Epithelial cell of esophagus (primary cell): ENCODE data around the gene SPINK9.

ENCODE experiments used
- DNase-seq: peaks from one replicate; pipeline ENCODE4 v3.0.0; 2010; ENCODE audit warnings: low read depth
- H3K4me3 ChIP-seq: 2 replicates; pipeline ENCODE4 v1.5.1; 2011; ENCODE audit warnings: mild to moderate bottlenecking, low read length, control low read depth
- TF ChIP-seq, protein P1 (sequence below): IDR thresholded peaks from 2 replicates; pipeline ENCODE4 v1.5.1; 2011; ENCODE audit warnings: low read depth, mild to moderate bottlenecking, low read length, control low read depth, inconsistent platforms; ENCODE audit not compliant: insufficient read depth; ENCODE audit errors: missing control alignments

The SPINK9 gene

DNA sequence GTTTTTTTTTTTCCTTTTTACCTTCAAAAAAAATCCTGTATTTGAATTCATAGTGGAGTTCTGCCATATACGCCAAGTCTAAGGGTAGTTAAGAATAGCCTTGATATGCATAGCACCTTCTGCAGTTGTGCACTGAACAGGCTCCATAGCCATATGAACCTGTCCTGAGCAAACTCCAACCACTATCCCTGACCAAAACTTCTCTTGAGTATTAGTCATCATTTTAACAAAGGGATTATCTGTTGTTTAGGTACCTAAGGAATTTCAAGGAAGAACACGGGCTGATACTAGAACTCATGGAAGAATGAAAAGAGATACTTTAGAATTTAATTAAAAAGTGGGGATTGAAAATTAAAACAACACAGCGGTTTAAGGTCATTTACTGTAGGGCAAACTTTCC is 46.5 kb downstream of the SPINK9 start:
- peak; percentile 41 for DNase-seq
- H3K4me3 ChIP-seq = no peak overlapping the region
- TF ChIP-seq, protein P1, sequence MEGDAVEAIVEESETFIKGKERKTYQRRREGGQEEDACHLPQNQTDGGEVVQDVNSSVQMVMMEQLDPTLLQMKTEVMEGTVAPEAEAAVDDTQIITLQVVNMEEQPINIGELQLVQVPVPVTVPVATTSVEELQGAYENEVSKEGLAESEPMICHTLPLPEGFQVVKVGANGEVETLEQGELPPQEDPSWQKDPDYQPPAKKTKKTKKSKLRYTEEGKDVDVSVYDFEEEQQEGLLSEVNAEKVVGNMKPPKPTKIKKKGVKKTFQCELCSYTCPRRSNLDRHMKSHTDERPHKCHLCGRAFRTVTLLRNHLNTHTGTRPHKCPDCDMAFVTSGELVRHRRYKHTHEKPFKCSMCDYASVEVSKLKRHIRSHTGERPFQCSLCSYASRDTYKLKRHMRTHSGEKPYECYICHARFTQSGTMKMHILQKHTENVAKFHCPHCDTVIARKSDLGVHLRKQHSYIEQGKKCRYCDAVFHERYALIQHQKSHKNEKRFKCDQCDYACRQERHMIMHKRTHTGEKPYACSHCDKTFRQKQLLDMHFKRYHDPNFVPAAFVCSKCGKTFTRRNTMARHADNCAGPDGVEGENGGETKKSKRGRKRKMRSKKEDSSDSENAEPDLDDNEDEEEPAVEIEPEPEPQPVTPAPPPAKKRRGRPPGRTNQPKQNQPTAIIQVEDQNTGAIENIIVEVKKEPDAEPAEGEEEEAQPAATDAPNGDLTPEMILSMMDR = no peak

DNA sequence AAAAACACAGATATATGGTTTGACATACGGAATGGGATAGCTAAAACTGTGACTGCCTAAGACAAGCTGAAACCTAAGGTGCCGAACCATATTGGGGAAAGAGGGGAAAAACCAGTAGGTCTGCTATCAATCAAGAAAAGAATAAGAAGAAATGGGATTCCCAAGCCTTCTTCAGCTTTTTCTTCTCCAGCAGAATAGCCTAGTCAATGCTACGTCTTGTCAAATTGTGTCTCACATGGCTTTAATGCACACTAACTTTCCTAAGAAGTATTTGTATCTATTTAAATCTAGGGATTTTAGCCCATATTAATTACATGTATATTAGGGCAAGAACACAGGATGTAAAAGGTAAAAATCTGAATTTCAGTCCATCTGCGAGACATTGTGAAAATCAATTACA is 47.6 kb downstream of the SPINK9 start:
- H3K4me3 ChIP-seq = peak overlapping the region; percentile 91
- TF ChIP-seq, protein P1 = no peak
- no peak for DNase-seq

DNA sequence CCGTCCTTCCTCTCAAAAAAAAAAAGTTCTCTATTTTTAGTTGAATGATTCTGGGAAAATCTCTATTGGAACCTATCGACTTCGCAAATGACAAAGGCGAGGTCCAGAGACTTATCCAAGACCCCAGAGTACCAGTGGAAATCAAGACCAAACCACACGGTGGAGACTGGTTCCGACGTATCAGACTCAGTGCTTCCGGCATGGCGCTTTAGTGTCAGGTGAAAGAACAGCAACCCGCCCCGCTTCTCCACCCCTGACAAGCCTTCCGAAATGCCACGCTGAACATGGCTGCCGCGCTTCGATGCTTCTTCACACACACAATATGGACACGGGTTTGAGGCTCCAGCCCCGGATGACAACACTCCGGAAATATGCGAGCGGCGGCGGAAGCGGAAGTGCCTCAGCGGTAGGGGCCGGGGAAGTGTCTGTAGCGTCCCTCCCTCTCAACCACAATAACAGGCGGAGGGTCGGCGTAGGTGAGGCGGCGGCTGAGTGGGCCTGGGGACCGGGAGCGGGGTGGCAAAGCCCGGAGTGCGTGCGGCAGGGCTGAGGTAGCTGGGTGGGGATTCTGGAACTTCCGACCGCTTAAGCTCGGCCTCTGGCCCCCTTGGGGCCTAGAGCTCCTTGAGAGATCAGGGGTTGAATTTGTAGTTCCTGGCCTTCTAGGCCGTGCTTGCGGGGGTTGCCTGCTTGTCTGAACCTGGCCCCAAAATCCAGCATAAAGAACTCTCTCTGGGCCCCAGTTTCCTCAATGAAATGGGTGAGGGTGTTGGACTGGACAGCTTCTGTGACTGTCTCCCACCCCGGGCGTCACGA is 48.4 kb downstream of the SPINK9 start, which contains the start of gene FBXO38:
Gene FBXO38, plus strand, starts transcription at position 395 of the 816 bp plus-strand sequence. CDS start 10,819 bp downstream, outside the sequence.
- peak within 1 kb of the TSS; percentile 91 for H3K4me3 ChIP-seq
- TF ChIP-seq, protein P1 = no peak
- DNase-seq = peak; percentile 99

DNA sequence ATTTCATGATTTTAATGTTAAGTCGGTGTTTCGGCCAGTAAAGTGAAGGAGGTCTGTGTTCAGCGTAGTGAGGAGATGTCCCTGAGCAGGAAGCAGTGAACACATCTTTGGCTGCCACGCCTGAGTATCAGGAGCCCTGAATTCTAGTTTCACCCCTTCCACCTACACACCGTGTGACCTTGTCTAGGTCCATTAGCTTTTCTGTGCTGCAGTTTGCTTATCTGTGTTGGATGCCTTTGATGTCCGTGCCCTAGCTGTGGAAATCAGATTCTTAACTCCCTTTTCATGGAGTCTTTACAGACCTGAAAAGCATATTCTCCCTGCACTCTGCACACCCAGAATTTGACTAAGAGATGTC is 49.0 kb downstream of the SPINK9 start:
- H3K4me3 ChIP-seq = peak overlapping the region; percentile 91
- TF ChIP-seq, protein P1 = no peak
- peak; percentile 25 for DNase-seq

DNA sequence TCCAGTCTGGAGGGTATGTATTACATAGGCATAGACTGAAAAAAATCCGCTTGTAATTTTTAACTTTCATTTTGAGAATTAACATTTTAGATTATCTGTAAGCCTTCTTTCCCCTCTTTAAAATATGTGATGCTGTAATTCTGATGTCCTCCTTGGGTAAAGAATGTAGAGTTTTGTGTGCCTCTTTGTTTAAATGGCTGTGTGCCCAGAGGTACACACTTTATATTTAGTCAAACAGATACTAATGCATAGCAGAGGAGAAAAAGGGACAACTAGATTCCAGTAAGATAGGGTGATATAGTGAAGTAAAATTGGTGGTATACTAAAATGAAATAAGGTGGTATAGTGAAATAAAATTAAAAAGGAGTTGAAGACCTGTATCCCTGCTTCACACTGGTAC is 49.7 kb downstream of the SPINK9 start:
- TF ChIP-seq, protein P1 = no peak
- DNase-seq = no peak
- H3K4me3 ChIP-seq = peak overlapping the region; percentile 91

DNA sequence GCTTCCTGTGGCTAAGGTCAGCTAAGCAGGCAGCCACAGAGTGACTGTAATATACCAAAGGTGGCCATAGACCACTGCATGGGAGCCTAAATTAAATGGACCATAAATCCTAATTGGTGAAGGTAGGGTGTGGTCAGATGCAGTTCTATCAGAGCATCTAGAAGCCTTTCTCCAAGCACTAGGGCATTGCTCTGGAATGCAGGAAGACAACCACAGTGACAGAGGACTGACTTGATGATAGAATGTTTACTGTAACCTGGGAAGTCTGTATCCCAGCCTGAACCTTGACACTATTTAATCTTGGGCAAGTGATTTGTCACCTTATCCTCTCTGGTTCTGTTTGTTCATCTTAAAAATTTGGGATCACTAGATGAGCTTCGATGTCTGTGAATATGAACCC is 50.7 kb downstream of the SPINK9 start:
- peak; percentile 33 for DNase-seq
- TF ChIP-seq, protein P1 = no peak
- H3K4me3 ChIP-seq = no peak overlapping the region

DNA sequence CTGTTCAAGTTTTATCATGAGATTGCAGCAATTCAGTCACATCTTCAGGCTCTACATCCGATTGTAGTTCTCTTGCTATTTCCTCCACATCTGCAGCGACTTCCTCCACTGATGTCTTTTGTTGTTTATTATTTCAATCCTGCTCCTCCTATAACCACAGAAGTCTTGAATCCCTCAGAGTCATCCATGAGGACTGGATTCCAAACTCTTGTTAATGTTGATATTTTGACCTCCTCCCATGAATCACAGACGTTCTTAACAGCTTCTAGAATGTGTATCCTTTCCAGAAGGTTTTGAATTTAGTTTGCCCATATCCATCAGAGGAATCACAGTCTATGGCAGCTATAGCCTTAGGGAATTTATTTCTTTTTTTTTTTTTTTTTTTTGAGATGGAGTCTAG is 52.0 kb downstream of the SPINK9 start:
- DNase-seq = no peak
- no peak overlapping the region for H3K4me3 ChIP-seq
- TF ChIP-seq, protein P1 = no peak
